ENCODE measurements around the gene SP3.
A peak's percentile ranks its signal among the peaks of the same experiment; 100 is the strongest.

GRCh38 chr2:173963323-173963816, 1.8 kb downstream of the SP3 start:
- TF ChIP-seq CTCF (IDR thresholded peaks at IDR 0.05), result peak; percentile 29 to 59 (median 48)
- TF ChIP-seq POLR2A (IDR thresholded peaks at IDR 0.05), result no peak
